ENCODE data around the gene PRELP.

GRCh38 chr1:203492082-203492747 is 16.6 kb downstream of the PRELP start:
- TF ChIP-seq POLR2AphosphoS5 (IDR thresholded peaks at IDR 0.05; ENCODE audit: low read depth, low read length) (no peak), CTCF (IDR thresholded peaks at IDR 0.05) (no peak), SIN3A (IDR thresholded peaks at IDR 0.05; ENCODE audit: borderline replicate concordance, insufficient read depth, low read depth, low read length) (no peak), REST (IDR thresholded peaks at IDR 0.05; ENCODE audit: insufficient read depth in 1 of 2, low read depth in 2 of 2, low read length in 1 of 2) (no peak), TCF7L2 (IDR thresholded peaks at IDR 0.05; ENCODE audit: low read depth, low read length) (no peak)
